Left colon (tissue), 2 donors: ENCODE data around the gene ATP8A2. TPM values are rescaled to one million over a fixed set of nuclear protein-coding genes. Genes with fewer than 3 reads are reported as not detected.
"Not testable (repeated sequence)": the region's sequence is repeated elsewhere in the genome, so short reads cannot be mapped to it uniquely, and the experiment has no call there.

ENCODE experiments used
- ATAC-seq: fragments of 200-7000 bp; cut with Tn5 transposase; one replicate; pipeline ENCODE4 v1.9.1; 2020; ENCODE audit warnings: mild to moderate bottlenecking, moderate library complexity
- DNase-seq, 2 donors: peaks; one replicate each; pipeline ENCODE4 v3.0.0-alpha.2; 2020
- intact Hi-C, 2 donors: fragments of 100-400 bp; cut with DNase I in 1 of 2; cut with micrococcal nuclease in 1 of 2; formaldehyde crosslinking; loops; one replicate each; pipeline versions ENCODE4 v1.11.2 to v1.14.0; 2022; cut with DNase I, micrococcal nuclease
- total RNA-seq, 2 donors: library from RNA; stranded (reverse); fragmentation: NEBNext Ultra II Directional; extraction: Animal tissue kit (Norgen Biotek cat#: 25700); gene quantifications; one replicate each; pipeline ENCODE4 v1.2.1, GENCODE V29; 2021
- donor health status: DM: no; HTN: no; CAD: no.
- donor health status: DM: yes; HTN: yes; CAD: no.

The ATP8A2 gene
- total RNA-seq, 2 donors from 2014 or later: 0.42 to 0.49 TPM

DNA sequence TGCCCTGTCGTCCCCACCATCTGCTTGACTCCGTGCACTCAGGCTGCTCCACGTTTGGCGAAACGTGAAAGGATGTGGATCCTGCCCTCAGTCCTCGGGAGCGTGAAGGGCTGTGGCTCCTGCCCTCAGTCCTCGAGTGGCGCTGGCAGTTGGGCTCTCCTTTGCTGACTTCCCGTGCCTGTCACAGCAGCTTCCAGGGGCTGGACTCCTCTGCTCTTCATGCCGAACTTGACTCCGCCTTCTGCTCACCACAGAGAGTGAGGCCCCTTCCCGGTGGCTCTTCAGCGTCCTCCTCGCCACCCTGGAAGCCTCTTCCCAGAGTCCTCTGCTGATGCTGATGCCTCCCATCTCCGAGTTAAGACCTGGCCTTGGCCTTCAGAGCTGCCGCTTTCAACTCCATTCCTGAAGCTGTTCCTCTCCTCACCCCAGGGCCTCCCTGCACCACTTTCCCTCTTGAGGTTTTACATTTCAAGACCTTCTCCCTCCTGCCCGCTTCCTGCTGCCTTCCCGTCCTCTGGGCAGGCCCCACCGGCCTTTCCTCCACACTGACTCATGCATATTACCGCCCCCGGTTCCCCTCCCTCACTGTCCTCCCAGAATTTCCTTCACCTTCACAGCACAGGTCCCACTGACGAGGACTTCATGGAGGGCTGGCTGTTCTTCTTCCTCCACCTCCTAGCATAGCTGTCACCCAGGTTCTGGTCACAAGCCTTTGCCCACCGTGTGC, 568.4 kb downstream of the ATP8A2 start:
- ATAC-seq (no peak), DNase-seq (no peak)
- intact Hi-C loops: no loop called here

DNA sequence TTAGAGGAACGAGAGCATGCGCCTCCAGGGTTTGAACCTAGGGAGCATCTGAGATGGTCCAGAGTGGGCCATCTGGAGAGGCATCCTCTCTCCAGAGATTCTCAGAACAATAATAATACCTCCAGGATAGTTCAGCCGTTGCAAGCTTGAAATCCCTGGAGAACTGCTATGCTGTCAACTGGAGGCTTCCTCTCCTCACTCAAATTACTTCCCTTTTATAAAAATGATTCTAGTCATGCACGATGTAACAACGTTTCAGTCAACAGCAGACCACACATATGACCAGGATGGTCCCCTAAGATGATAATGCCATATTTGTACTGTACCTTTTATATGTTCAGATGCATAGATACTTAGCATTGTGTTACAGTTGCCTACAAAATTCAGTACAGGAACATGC, 571.3 kb downstream of the ATP8A2 start:
- ATAC-seq: no peak
- no peak for DNase-seq
- intact Hi-C loops: no loop called here

- DNase-seq (no peak), ATAC-seq (no peak)
- intact Hi-C loops: no loop called here
Observed at GRCh38 chr13:25943658-25944057, 571.9 kb downstream of the ATP8A2 start.

- intact Hi-C loops: no loop called here
- no peak for ATAC-seq
- DNase-seq: no peak
Observed at GRCh38 chr13:25945596-25945995, 573.8 kb downstream of the ATP8A2 start.

DNA sequence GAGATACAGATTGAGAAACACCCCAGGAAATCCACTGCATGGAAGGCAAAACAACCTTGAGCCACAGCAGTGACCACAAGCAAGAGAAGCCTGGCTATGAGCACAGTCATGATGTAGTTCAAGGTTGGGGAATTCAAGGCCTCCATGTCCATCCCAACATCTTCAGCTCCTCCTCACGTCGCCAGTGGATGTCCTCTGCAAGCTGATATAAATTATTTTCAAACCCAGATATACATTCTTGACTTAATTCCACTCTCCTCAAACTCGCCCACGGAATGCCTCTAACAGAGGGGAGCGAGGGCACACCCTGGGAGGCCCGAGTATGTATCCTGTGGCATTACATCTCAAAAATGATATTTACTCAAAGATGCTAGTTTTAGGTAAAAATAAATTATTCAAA, 574.5 kb downstream of the ATP8A2 start:
- no peak for DNase-seq
- ATAC-seq: no peak
- intact Hi-C loops: no loop called here

GRCh38 chr13:25948910-25949309, 577.1 kb downstream of the ATP8A2 start:
- ATAC-seq: no peak
- DNase-seq: no peak
- intact Hi-C loops: no loop called here

DNA sequence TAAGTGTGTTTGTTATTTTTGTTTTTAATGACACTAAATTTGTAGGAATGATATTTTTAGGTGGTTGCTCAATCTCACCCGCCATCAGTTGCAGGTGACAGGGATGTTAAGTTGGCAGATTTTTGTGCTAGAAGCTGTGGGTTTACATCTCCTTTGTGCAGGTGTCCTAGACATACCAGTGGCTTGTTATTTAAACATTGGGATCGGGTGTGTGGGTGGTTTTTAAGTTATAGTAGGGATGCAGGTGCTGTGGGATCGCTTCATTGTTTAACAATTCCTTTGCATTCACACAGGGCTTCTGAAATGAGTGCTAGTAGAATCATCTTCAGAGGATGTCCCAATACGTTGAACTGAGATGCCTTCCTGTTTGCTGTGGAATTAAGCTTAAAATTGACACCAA, 580.1 kb downstream of the ATP8A2 start:
- ATAC-seq (no peak), DNase-seq (no peak)
- intact Hi-C loops: no loop called here

DNA sequence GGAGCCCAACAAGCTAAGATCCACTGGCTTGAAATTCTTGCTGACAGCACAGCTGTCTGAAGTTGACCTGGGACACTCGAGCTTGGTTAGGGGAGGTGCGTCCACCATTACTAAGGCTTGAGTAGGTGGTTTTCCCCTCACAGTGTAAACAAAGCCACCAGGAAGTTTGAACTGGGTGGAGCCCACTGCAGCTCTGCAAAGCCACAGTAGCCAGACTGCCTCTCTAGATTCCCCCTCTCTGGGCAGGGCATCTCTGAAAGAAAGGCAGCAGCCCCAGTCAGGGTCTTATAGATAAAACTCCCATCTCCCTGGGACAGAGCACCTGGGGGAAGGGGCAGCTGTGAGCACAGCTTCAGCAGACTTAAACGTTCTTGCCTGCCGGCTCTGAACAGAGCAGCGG, 582.3 kb downstream of the ATP8A2 start:
- DNase-seq: not testable (repeated sequence)

DNA sequence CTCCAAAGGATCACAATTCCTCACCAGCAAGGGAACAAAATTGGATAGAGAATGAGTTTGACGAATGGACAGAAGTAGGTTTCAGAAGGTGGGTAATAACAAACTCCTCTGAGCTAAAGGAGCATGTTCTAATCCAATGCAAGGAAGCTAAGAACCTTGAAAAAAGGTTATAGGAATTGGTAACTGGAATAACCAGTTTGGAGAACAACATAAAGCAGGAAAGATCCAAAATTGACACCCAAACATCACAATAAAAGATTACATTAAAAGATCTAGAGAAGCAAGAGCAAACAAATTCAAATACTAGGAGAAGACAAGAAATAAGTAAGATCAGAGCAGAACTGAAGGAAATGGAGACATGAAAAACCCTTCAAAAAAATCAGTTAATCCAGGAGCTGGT, 583.2 kb downstream of the ATP8A2 start:
- DNase-seq, intact Hi-C loops, ATAC-seq: not testable (repeated sequence)

More for the DNA sequence above, 582.3 kb downstream of the ATP8A2 start:
- ATAC-seq, intact Hi-C loops: not testable (repeated sequence)

- DNase-seq (no peak), ATAC-seq (no peak)
- intact Hi-C loops: no loop called here
Observed at GRCh38 chr13:25958986-25959385, 587.2 kb downstream of the ATP8A2 start.

DNA sequence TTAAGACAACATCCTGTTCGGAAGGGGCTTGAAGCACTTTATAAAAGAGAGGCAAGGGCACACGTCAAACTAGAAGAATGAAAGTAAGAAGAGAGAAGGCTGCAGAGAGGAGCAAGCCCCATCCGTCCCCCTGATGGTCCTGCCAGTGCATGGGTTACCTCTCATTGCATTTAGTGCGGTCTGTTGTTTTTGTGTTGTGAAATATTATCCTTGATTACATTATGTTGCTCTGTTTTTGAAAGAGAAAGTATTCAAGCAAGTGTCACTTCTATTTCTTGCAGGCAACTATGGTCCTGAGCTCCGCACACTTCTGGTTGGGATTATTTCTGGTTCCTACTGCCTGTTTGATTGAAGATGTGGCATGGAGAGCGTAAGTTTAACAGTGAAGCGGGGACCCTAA, 589.5 kb downstream of the ATP8A2 start:
- intact Hi-C loops: no loop called here
- no peak for ATAC-seq
- no peak for DNase-seq

- DNase-seq (no peak), ATAC-seq (no peak)
- intact Hi-C loops: no loop called here
Observed at GRCh38 chr13:25963674-25964073, 591.9 kb downstream of the ATP8A2 start.

- DNase-seq (no peak), ATAC-seq (no peak)
- intact Hi-C loops: no loop called here
Observed at GRCh38 chr13:25965596-25965995, 593.8 kb downstream of the ATP8A2 start.

DNA sequence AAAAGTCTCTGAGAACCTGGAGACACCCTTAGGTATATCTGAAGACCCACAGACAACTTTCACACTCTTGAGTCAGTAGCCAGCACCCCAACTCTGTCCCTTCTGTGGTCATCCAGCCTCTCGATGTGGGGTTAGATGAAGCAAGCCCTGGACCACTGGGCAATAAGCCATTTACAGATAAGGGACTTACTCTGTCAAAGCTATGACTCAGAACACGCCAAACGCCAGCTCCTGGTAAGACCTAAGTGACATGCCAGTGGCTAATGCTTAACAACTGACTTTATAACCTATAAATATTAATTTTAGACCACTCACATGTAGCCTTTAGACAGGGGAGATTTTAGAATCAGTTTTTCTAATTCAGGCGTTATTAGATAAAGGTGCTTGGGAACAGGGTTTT, 594.3 kb downstream of the ATP8A2 start:
- no peak for DNase-seq
- ATAC-seq: no peak
- intact Hi-C loops: no loop called here

- intact Hi-C loops: no loop called here
- DNase-seq (no peak), ATAC-seq (no peak)
Observed at GRCh38 chr13:25967144-25967543, 595.4 kb downstream of the ATP8A2 start.

DNA sequence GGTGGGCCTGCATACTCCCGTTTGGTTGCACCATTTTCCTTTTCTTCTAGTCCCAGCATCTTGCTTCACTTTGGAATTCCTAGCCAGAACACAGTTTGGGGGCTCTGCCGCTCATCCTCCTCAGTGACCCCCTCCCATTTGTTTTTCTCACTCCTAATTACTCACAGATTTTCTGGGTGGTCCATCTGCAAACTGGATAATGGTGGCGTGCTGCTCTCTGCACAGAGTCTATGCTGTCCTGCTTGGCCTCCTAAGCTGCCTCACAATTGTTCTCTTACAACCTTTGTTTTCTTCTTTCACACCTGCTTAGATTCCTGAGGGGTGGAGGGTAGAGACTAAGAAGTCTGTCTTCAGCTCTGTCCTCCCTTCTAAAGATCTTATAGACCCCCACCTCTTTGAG, 599.3 kb downstream of the ATP8A2 start:
- DNase-seq: no peak
- no peak for ATAC-seq
- intact Hi-C loops: no loop called here

DNA sequence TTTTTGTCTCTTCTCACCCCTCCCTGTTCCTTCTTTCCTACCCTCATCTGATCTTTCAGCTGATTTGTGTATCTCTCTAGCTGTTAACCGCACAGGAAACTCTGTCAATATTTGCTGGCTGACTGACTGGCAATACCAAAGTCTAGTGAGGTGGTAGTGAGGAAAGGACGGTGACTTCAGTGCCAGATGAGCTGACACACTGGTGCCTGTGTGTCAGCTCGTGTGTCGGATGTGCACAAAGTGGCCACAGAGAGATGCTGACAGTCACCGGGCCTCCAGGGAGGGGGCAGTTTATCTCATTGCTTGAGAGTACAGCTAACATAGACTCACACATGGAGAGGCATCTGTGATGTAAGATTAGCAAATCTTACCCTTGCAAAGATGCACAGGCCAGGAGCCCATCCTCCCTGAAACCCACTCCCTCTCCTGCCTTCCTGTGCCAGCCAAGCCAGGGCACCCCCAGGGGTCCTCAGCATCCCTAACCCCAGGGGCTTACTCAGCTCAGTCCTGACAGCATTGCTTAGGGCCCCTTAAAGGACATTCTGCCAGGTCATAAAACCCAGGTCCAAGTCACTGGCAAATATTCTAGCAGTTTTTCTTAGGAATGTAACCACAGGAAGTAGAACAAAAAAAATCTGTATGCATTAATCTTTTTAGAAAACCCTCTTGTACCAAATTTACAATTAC, 599.8 kb downstream of the ATP8A2 start:
- ATAC-seq (no peak), DNase-seq (no peak)
- intact Hi-C loops: no loop called here

GRCh38 chr13:25973085-25973484, 601.3 kb downstream of the ATP8A2 start:
- ATAC-seq: no peak
- DNase-seq: no peak
- intact Hi-C loops: no loop called here

DNA sequence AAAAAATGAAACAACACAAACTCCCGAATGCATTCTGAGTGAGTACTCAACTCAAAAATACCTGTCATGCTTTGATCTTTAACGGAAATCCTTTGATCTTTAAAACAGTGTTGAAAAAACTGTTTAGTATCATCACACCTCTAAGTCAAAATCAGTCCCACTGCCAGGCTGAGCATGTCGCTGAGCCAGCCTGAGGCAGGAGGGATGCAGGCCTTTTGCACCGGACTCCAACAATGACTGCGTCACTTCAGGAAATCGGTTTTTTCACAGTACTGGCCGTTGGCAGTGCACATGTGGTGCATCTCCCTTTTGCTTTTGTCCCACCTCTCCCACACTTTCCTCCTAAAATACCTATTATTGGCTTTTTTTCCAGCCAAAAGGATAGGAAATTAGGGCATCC, 601.8 kb downstream of the ATP8A2 start:
- no peak for ATAC-seq
- DNase-seq: no peak

DNA sequence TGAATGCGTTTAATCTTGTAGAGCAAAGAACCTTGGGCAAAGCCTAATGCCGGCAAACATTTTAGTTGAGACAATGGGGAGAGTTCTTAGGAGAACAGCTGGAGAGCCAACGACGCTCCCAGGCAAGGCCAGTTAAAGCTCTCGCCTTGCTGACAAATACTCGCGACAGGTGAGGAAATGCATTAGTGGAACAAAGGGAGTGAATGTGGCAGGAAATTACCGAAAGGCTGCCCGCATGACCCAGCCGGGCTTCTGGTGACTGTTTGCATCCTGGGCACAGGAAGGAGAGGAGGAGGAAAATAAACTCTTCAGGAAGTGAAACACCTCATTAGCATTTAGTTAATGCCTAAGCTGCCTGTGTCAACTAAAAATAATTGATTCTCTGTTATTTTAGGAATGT, 605.4 kb downstream of the ATP8A2 start:
- DNase-seq: no peak
- intact Hi-C loops: no loop called here
- no peak for ATAC-seq

More for the DNA sequence above, 601.8 kb downstream of the ATP8A2 start:
- intact Hi-C loops: no loop called here

GRCh38 chr13:25977671-25978070, 605.9 kb downstream of the ATP8A2 start:
- intact Hi-C loops: no loop called here
- ATAC-seq: no peak
- no peak for DNase-seq
